ENCODE measurements around the gene MCFD2.
"Not testable (repeated sequence)": the region's sequence is repeated elsewhere in the genome, so short reads cannot be mapped to it uniquely, and the experiment has no call there.

Gene MCFD2

DNA sequence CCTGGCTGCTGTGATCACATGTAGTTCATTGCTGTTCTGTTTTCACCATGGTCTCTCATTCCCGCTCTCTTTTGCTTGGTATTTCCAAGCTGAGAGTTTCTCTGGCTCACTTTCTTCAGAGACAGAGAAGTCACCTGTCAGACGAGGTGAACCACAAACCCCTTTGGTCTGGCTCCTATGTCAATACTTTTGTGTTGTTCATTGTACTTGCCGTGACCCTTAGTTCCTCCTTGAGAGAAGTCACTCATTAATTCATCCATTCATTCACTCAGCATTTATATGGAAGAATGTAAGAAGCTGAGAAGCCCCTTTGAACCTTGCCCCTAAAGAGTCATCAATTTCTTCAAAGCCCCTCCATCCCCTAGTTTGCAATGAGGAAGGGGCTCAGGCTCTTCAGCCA lies 15.2 kb downstream of the MCFD2 start:
- DNase-seq, result no peak

DNA sequence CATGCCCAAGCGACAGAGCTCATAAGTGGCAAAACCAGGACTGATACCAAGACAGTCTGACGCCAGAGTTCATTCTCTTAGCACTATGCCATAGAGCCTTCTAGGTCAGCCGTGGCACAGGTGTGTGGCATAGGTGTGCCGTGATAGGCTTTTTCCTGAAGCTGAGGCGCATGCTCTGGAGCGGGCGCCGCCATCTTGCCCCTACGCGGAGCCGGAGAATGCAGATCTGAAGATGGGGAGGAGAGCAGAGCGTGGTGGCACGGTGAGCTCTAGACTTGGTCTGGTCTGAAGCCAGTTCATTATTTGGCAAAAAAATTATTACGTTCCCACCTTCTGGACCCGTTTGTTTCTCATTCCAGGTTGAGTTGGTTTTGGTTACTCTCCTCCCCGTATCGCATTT lies 16.6 kb downstream of the MCFD2 start:
- DNase-seq, result no peak

DNA sequence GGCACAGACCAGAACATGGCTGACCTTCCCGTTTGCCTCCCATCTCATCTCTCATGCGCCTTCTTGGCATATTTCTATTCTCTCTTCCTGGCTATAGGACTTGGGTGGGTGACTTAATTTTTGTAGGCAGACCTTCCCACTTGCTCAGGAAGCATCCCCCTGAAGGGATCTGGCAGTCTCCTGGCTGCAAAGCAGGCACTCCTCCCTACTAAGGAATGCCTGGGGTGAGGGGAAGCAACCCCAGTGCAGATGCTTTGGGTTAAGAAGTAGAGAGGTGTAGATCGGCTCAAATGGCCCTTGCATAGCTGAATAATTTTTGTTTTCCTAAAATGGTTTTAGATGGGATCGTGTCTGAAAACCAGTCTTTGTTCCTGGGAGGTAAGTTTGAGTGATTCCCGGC lies 17.6 kb downstream of the MCFD2 start:
- no peak for DNase-seq

DNA sequence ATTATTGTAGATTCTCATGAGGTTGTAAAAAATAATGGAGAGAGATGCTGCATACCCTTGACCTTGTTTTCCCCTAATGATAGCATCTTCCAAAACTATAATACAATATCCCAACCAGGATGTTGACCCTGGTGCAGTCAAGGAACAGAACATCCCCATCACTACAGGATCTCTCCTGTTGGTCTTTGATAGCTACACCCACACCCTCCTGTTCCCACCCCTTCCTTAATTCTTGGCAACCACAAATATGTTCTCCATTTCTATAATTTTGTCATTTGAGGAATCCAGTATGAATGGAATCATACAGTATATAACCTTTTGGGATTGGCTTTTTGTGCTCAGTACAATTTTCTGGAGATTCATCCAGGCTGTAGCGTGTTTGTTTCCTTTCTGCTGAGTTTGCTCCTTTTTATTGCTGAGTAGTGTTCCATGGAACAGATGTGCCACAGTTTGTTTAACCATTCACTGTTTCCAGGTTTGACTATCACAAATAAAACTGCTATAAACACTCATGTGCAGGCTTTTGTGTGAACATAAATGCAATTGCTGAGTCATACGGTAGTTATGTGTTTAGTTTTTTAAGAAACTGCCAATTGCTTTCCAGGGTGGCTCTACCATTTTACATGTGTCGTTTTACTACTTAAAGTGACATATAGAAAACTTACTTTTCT lies 22.2 kb downstream of the MCFD2 start:
- no peak for DNase-seq

DNA sequence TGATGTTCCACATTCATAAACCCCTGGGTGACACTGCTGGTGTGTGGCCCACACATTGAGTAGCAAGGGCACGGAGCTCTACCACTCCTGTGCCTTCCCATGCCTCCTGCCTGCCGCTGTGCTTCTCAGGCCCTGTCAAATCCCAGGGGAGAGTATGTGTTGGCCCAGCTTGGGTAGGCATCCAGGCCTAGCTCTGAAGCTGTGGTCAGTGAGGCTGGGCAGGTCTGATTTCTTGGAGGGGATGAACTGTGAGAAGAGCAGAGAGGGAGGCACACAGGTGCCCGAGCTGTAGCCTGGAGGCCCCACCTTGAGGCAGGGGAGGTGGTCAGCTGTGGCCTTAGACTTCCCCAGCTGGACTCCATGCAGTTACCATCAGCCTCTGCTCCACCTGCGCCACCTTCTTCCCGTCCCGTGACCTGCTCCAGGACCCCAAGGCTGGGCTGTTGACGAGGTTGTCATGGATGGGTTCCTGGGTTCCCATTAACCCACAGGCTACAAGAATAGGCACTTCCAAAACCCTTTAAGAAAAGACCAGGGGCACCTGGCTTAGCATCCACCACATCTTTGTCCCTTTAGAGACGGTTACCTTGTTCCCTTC lies 23.6 kb downstream of the MCFD2 start:
- DNase-seq, result no peak

- DNase-seq, result no peak
Observed at GRCh38 chr2:46888421-46888952, 27.1 kb downstream of the MCFD2 start.

DNA sequence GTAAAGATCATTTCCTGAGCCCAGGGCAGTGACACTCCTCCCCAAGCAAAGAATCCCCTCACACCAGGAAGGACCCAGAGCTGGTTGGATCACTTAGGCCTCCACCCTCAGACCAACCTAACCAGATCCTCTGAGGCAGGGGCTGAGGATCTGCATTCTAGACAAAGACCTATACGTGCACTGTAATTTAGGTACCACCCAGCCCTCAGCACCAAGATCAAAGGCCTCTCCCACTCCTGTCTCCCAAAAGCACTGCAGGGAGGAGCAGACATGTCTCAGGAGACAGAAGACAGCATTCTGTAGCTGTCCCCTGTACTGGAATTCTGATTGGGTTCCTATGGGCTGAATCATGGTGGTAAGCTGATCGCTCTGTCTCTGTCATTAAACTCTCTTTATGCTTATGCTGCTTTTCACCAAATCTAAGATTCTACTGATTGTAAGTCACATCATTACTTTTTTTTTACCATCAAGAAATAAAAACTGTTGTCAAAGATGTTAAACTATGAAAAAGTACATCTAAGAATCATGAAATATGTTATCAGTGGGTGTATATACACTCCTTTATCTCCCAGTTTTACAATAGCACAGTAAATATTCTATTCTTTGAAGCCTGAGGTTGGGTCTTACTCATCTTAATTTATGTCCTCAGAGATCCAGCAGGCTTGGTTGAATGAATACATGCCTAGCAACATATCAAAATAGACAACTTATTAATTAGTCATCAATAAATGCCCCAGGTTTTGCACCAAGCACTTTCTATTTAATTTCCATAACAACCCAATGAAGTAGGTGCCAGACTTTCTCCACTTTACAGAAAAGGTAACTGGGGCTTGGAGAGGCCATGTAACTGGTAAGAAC lies 28.3 kb downstream of the MCFD2 start:
- DNase-seq, result no peak

DNA sequence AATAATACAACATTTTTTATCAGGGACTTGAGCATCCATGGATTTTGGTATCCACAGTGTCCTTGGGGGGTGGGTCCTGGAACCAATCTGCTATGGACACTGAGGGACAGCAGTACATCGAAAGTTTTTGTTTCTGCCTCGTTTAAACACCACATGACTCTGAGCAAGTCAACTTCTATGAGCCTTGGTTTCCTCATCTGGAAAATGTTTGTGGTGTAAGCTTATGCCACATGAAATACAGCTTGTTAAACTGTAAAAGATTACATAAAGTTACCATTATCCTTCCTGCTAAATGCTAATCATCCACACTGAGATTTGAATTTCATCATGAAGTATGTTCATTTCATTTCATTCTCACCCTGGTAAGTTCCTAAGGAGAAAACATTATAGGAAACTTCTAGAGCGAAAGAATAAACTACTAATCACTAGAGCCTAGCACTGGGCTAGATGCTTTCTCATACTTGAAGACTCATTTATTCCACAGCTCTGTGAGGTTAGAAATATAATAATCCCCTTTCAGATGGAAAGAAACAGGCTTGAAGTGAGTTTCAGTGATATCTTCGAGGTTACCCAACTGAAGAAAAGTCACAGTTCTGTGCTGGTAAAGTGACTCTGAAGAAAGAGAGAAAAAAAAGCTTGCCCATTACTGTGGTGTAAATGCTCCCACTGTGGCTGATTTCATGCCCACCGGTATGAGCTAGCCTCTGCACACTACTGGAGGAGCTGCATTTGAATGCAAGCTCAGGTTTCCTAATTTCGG lies 29.2 kb downstream of the MCFD2 start:
- DNase-seq, result no peak

- DNase-seq, result no peak
Observed at GRCh38 chr2:46885376-46885775, 30.2 kb downstream of the MCFD2 start.

DNA sequence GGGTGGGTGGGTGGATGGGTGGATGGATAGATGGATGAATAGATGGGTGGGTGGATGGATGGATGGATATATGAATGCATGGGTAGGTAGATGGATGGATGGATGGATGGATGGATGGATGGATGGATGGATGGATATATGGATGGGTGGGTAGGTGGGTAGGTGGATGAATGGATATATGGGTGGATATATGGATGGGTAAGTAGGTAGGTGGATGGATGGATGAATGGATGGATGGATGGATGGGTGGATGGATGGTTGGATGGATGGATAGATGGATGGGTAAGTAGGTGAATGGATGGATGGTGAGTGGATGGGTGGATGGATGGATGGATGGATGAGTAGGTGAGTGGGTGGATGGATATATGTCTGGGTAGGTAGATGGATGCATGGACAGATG lies 36.1 kb downstream of the MCFD2 start:
- DNase-seq, result no peak

GRCh38 chr2:46878886-46879285 lies 36.7 kb downstream of the MCFD2 start:
- no peak for DNase-seq

DNA sequence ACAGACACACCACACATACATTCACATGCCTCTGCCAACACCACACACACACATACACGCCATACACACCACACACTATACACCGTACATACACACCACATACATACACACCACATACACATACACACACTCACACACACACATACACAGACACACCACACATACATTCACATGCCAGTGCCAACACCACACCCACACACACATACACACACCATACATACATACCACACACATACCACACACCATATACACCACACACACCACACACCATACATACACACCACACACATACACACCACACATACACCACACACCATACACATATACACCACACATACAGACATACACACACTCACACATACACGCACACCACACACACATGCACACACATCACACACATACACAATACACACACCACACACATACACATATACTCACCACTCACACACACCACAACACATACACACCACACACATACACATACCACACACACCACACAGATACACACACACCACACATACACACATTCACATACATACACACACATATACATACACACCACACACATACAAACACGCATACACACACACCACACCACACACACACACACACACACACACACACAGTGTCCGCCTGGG lies 37.2 kb downstream of the MCFD2 start:
- no peak for DNase-seq

DNA sequence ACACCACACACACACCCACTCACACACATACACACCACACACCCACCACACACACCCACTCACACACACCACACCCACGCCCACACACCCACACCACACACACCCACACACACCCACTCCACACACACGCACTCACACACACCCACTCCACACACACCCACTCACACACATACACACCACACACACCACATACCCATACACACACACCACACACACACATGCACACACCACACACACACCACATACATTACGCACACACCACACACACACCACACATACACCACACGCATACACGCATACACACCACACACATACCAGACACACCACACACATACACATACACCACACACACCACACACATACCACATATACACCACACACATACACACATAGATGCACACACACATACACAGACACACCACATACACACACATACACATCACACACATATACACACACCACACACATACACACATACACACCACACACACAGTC lies 37.9 kb downstream of the MCFD2 start:
- no peak for DNase-seq

- DNase-seq, result peak; percentile 42
Observed at GRCh38 chr2:46876741-46877384, 38.7 kb downstream of the MCFD2 start.

DNA sequence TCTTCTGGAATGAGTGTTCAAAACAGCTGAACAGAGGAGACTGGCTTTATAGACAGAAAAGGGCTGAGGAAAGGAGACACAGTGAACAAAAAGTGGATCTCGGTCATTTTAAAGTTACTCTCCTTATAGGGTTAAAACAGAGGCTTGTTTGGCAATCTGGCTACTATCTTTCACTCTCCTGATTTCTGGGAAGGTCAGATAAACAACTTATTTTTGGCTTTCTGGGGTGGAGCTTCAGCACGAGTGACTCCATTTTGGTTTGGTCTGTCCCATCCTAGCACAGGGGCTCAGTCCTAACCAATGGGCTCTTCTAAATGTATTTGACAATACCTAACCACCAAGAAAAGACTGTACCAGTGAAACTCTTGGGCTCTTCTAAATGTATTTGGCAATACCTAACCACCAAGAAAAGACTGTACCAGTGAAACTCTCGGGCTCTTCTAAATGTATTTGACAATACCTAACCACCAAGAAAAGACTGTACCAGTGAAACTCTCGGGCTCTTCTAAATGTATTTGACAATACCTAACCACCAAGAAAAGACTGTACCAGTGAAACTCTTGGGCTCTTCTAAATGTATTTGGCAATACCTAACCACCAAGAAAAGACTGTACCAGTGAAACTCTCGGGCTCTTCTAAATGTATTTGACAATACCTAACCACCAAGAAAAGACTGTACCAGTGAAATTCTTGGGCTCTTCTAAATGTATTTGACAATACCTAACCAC lies 39.5 kb downstream of the MCFD2 start:
- not testable (repeated sequence) for DNase-seq

DNA sequence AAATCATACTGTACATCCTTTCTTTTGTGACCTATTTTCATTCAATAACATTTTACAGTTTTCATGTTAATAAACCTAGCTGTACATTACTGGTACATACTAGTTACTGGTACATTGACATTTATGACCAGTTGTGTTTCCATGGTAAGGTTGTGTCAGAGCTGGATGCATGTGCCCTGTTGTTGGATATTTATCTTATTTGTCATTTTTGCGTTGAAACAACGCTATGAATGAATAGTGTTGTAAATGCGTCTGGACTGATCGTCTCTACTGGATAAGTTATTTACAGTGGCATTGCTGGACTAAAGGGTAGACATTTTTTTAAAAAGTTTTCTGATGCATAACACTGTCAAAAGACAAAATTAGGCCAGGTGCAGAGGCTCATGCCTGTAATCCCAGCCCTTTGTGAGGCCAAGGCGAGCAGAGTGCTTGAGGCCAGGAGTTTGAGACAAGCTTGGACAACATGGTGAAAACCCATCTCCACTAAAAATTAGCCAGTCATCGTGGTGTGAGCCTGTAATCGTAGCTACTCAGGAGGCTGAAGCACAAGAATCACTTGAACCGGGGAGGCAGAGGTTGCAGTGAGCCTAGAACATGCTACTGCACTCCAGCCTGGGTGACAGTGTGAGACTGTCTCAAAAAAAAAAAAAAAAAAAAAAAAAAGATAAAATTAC lies 40.2 kb downstream of the MCFD2 start:
- no peak for DNase-seq

GRCh38 chr2:46874236-46874929 lies 41.2 kb downstream of the MCFD2 start:
- DNase-seq, result no peak

GRCh38 chr2:46873604-46874068 lies 42.0 kb downstream of the MCFD2 start:
- DNase-seq, result no peak

- DNase-seq, result no peak
Observed at GRCh38 chr2:46872902-46873603, 42.6 kb downstream of the MCFD2 start.
